ENCODE data around the gene GRAP2. TPM values are rescaled to one million over a fixed set of nuclear protein-coding genes. Genes with fewer than 3 reads are reported as not detected.

GRAP2 gene
- total RNA-seq, 2 donors from 2014 or later, result 1.2 to 2.1 TPM

GRCh38 chr22:40000171-40000570, 99.3 kb downstream of the GRAP2 start:
- DNase-seq (no peak), ATAC-seq (no peak)
- intact Hi-C loops (cut with DNase I, micrococcal nuclease), result no loop called here

- no peak for ATAC-seq
- intact Hi-C loops (cut with DNase I, micrococcal nuclease), result no loop called here
- DNase-seq, result no peak
These were observed 100.2 kb downstream of the GRAP2 start for GRCh38 chr22:40001106-40001505.

GRCh38 chr22:40001800-40002577, 101.1 kb downstream of the GRAP2 start:
- DNase-seq (no peak), ATAC-seq (no peak)
- intact Hi-C loops (cut with DNase I, micrococcal nuclease), result no loop called here

GRCh38 chr22:40002935-40003715, 102.2 kb downstream of the GRAP2 start:
- ATAC-seq, result no peak
- intact Hi-C loops (cut with DNase I, micrococcal nuclease), result no loop called here
- no peak for DNase-seq

- ATAC-seq, result no peak
- no peak for DNase-seq
- intact Hi-C loops (cut with DNase I, micrococcal nuclease), result no loop called here
These were observed 104.0 kb downstream of the GRAP2 start for GRCh38 chr22:40004836-40005235.

GRCh38 chr22:40006641-40007040, 105.8 kb downstream of the GRAP2 start:
- ATAC-seq (no peak), DNase-seq (no peak)

GRCh38 chr22:40007853-40008710, 107.2 kb downstream of the GRAP2 start:
- DNase-seq (no peak), ATAC-seq (no peak)
- intact Hi-C loops (cut with DNase I, micrococcal nuclease), result no loop called here

More at GRCh38 chr22:40006641-40007040, 105.8 kb downstream of the GRAP2 start:
- intact Hi-C loops (cut with DNase I, micrococcal nuclease), result no loop called here

GRCh38 chr22:40008726-40009291, 107.9 kb downstream of the GRAP2 start:
- intact Hi-C loops (cut with DNase I, micrococcal nuclease), result no loop called here
- DNase-seq (no peak), ATAC-seq (peak; percentile 23)

- ATAC-seq (peak; percentile 73), DNase-seq (peak; percentile 28 to 47)
- intact Hi-C loops (cut with DNase I, micrococcal nuclease), result no loop called here
These were observed 108.4 kb downstream of the GRAP2 start for GRCh38 chr22:40009292-40009774.

GRCh38 chr22:40009951-40010671, 109.2 kb downstream of the GRAP2 start:
- intact Hi-C loops (cut with DNase I, micrococcal nuclease), result no loop called here
- ATAC-seq (no peak), DNase-seq (no peak)

GRCh38 chr22:40010746-40011145, 109.9 kb downstream of the GRAP2 start:
- intact Hi-C loops (cut with DNase I, micrococcal nuclease), result no loop called here
- no peak for ATAC-seq
- no peak for DNase-seq

- no peak for DNase-seq
- peak; percentile 91 for ATAC-seq
- intact Hi-C loops (cut with DNase I, micrococcal nuclease), result no loop called here
These were observed 113.9 kb downstream of the GRAP2 start for GRCh38 chr22:40014667-40015248.

- ATAC-seq (peak; percentile 31), DNase-seq (no peak)
- intact Hi-C loops (cut with DNase I, micrococcal nuclease), result no loop called here
These were observed 114.6 kb downstream of the GRAP2 start for GRCh38 chr22:40015358-40015976.

- intact Hi-C loops (cut with DNase I, micrococcal nuclease), result no loop called here
- ATAC-seq (no peak), DNase-seq (no peak)
These were observed 117.2 kb downstream of the GRAP2 start for GRCh38 chr22:40018051-40018450.

GRCh38 chr22:40019100-40019499, 118.2 kb downstream of the GRAP2 start:
- DNase-seq (no peak), ATAC-seq (no peak)
- intact Hi-C loops (cut with DNase I, micrococcal nuclease), result no loop called here

- intact Hi-C loops (cut with DNase I, micrococcal nuclease), result loop anchor here in 1 of 2 donors (10.0 kb wide), 1 partner anchor 486 kb away; the partner anchor contains the start of gene RPS19BP1
- ATAC-seq (no peak), DNase-seq (no peak)
These were observed 120.1 kb downstream of the GRAP2 start for GRCh38 chr22:40020956-40021355.

GRCh38 chr22:40021401-40022000, 120.6 kb downstream of the GRAP2 start:
- ATAC-seq (no peak), DNase-seq (no peak)
- intact Hi-C loops (cut with DNase I, micrococcal nuclease), result loop anchor here in 1 of 2 donors (10.0 kb wide), 1 partner anchor 487 kb away; the partner anchor contains the start of gene RPS19BP1

Data from left colon (tissue), 2 donors.